Muscle of leg (tissue), 16 donors: Measurements from ENCODE around the gene HIPK3. TPM values are rescaled to one million over a fixed set of nuclear protein-coding genes. Genes with fewer than 3 reads are reported as not detected.
"Not testable (repeated sequence)": the region's sequence is repeated elsewhere in the genome, so short reads cannot be mapped to it uniquely, and the experiment has no call there.

Source experiments
- DNase-seq: peaks from one replicate; pipeline ENCODE4 v3.0.0; 2013
- H3K27ac ChIP-seq: one replicate; pipeline ENCODE4 v1.5.1; 2013; ENCODE audit warnings: mild to moderate bottlenecking, low read length, control low read depth
- H3K27me3 ChIP-seq: one replicate; pipeline ENCODE4 v1.6.1; 2013; ENCODE audit warnings: low read length; ENCODE audit not compliant: control insufficient read depth, insufficient read depth
- H3K36me3 ChIP-seq: one replicate; pipeline ENCODE4 v1.6.1; 2013; ENCODE audit warnings: low read length; ENCODE audit not compliant: control insufficient read depth, insufficient read depth
- H3K4me1 ChIP-seq: one replicate; pipeline ENCODE4 v1.6.1; 2013; ENCODE audit warnings: low read length; ENCODE audit not compliant: control insufficient read depth, insufficient read depth
- H3K4me3 ChIP-seq: one replicate; pipeline ENCODE4 v1.5.1; 2013; ENCODE audit warnings: low read length, control low read depth
- H3K9me3 ChIP-seq: replicated peaks from 2 replicates; pipeline ENCODE4 v1.6.1; 2013; ENCODE audit warnings: low read depth, low read length; ENCODE audit not compliant: control insufficient read depth
- WGBS: methylation state at CpG from one replicate; pipeline ENCODE4 v1.1.5; 2013; ENCODE audit warnings: missing lambda C conversion rate; ENCODE audit not compliant: insufficient coverage; 5-methylcytosine and 5-hydroxymethylcytosine counted together
- long read RNA-seq, 11 donors: transcript quantifications; one replicate each; lab custom pipeline, GENCODE V29; 2026
- polyA plus RNA-seq, 8 donors: library from polyadenylated mRNA; unstranded; fragments of 120-200 nt; gene quantifications; one replicate each; pipeline versions ENCODE4 v1.2.1 to v1.2.3, GENCODE V29; 2013; ENCODE audit warnings: inconsistent platforms in 1 of 8, low replicate concordance in 1 of 8; ENCODE audit not compliant: insufficient read length in 8 of 8, insufficient read depth in 1 of 8
- total RNA-seq: library from RNA; stranded (reverse); fragments of 120-200 nt; gene quantifications from one replicate; pipeline ENCODE4 v1.2.4, GENCODE V29; 2013

HIPK3 gene
- total RNA-seq (189 TPM), polyA plus RNA-seq (10 to 100 TPM; 47.4 to 83.4 (median 73.8) TPM)
- long read RNA-seq, donor 1, partial matches to known transcripts = 0 of 1 reads
- long read RNA-seq, donor 1, other reads (novel, unspliced or antisense) = 0 of 1 reads
- long read RNA-seq, donor 2 = 0 reads
- long read RNA-seq, donor 3, full-length matches to known transcripts = 3 of 21 reads
- long read RNA-seq, donor 3, partial matches to known transcripts = 18 of 21 reads
- long read RNA-seq, donor 3, other reads (novel, unspliced or antisense) = 0 of 21 reads
- long read RNA-seq, donor 4, full-length matches to known transcripts = 5 of 24 reads
- long read RNA-seq, donor 4, partial matches to known transcripts = 19 of 24 reads
- long read RNA-seq, donor 4, other reads (novel, unspliced or antisense) = 0 of 24 reads
- long read RNA-seq, donor 5, full-length matches to known transcripts = 8 of 48 reads
- long read RNA-seq, donor 5, partial matches to known transcripts = 40 of 48 reads
- long read RNA-seq, donor 5, other reads (novel, unspliced or antisense) = 0 of 48 reads
- long read RNA-seq, donor 6, full-length matches to known transcripts = 5 of 130 reads
- long read RNA-seq, donor 6, partial matches to known transcripts = 125 of 130 reads
- long read RNA-seq, donor 6, other reads (novel, unspliced or antisense) = 0 of 130 reads
- long read RNA-seq, donor 7, full-length matches to known transcripts = 4 of 32 reads
- long read RNA-seq, donor 7, partial matches to known transcripts = 28 of 32 reads
- long read RNA-seq, donor 7, other reads (novel, unspliced or antisense) = 0 of 32 reads
- long read RNA-seq, donor 8, full-length matches to known transcripts = 1 of 34 reads
- long read RNA-seq, donor 8, partial matches to known transcripts = 33 of 34 reads
- long read RNA-seq, donor 8, other reads (novel, unspliced or antisense) = 0 of 34 reads
- long read RNA-seq, donor 9, partial matches to known transcripts = 5 of 6 reads
- long read RNA-seq, donor 9, other reads (novel, unspliced or antisense) = 0 of 6 reads
- long read RNA-seq, donor 10, full-length matches to known transcripts = 7 of 59 reads
- long read RNA-seq, donor 10, partial matches to known transcripts = 52 of 59 reads
- long read RNA-seq, donor 10, other reads (novel, unspliced or antisense) = 0 of 59 reads
- long read RNA-seq, donor 11, full-length matches to known transcripts = 4 of 9 reads
- long read RNA-seq, donor 11, partial matches to known transcripts = 5 of 9 reads
- long read RNA-seq, donor 11, other reads (novel, unspliced or antisense) = 0 of 9 reads

- DNase-seq = peak; percentile 94
- H3K36me3 ChIP-seq = no peaks in the 10 kb centered on the region
- WGBS = under 1% methylated on average over 74 of the region's 85 CpGs
- H3K4me1 ChIP-seq = peaks cover 7% of the 10 kb centered on the region
- H3K27ac ChIP-seq = peak within 1 kb of the TSS; percentile 100
- H3K4me3 ChIP-seq = peak within 1 kb of the TSS; percentile 95
- no peaks in the 10 kb centered on the region for H3K9me3 ChIP-seq
- no peaks in the 10 kb centered on the region for H3K27me3 ChIP-seq
Measured at GRCh38 chr11:33257160-33257896, at the start of gene HIPK3. Gene HIPK3 (plus strand): TSS chr11:33257381.

DNA sequence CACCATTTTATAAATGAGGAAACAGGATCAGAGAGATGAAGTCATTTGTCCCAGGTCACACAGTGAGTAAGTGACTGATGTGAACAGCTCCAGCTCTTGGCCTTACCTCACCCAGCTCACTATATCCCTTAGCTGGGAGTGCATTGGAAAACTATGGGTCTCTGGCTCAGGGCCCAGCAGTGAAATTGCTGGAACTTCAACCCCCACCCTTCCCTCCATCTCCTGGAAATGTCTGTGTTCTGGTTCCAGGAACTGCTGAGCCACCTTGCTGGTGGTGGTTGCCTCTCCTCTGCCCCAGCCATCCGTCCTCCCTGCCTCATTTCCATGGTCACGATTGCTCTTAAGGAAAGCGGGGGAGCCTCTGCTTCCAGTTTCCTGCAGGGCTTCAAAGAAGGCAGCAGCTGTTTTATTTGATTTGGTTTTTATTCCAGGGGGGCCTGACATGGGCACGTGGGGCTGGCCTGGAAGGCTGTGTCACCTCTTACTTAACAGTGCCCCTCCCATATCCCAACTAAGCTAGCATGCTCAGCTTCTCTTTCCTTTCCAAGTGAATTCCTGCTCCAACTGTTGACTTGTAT is 49.7 kb upstream of the HIPK3 start:
- peak; percentile 63 for DNase-seq
- WGBS = no CpG with 5 or more reads among the region's 4 CpGs

GRCh38 chr11:33208150-33208549 is 49.0 kb upstream of the HIPK3 start:
- Histone ChIP-seq H3K36me3 (no peaks in the 10 kb centered on the region), H3K27ac (peak overlapping the region; percentile 71), H3K27me3 (no peaks in the 10 kb centered on the region), H3K9me3 (no peaks in the 10 kb centered on the region), H3K4me1 (peaks cover 9% of the 10 kb centered on the region), H3K4me3 (no peak overlapping the region)
- no CpG with 5 or more reads among the region's 1 CpG for WGBS
- DNase-seq = no peak

More for the DNA sequence above, 49.7 kb upstream of the HIPK3 start:
- Histone ChIP-seq H3K36me3 (no peaks in the 10 kb centered on the region), H3K27me3 (no peaks in the 10 kb centered on the region), H3K9me3 (no peaks in the 10 kb centered on the region), H3K4me3 (no peak overlapping the region), H3K4me1 (peaks cover 9% of the 10 kb centered on the region), H3K27ac (peak overlapping the region; percentile 71)

DNA sequence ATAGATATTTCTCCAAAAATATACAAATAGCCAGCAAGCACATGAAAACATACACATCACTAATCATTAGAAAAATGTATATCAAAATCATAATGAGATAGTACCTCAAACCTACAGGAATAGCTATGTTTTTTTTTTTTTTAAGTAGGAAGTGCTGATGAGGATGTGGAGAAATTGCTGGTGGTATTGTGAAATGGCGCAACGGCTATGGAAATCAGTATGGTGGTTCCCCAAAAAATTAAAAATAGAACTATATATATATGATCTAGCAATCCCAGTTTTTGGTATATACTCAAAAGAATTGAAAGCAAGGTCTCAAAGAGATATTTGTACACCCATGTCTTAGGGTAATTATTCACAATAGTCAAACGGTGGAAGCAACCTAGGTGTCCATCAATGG is 46.0 kb upstream of the HIPK3 start:
- H3K4me3 ChIP-seq = no peak overlapping the region
- peaks cover 9% of the 10 kb centered on the region for H3K4me1 ChIP-seq
- no peaks in the 10 kb centered on the region for H3K36me3 ChIP-seq
- no peaks in the 10 kb centered on the region for H3K27me3 ChIP-seq
- peak; percentile 45 for DNase-seq
- H3K9me3 ChIP-seq = no peaks in the 10 kb centered on the region
- no peak overlapping the region for H3K27ac ChIP-seq
- no CpG with 5 or more reads among the region's 3 CpGs for WGBS

DNA sequence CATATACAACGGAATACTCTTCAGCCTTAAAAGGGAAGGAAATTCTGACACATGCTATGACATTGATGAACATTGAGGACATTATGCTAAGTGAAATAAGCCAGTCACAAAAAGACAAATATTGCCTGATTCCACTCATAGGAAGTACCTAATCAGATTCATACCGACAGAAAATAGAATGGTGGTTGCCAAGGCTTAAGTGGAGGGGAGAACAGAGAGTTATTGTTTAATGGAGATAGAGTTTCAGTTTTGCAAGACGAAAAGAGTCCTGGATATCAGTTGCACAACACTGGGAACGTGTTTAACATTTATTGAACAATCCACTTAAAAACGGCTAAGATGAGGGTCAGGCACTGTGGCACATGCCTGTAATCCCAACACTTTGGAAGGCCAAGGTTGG is 45.6 kb upstream of the HIPK3 start:
- DNase-seq = no peak
- Histone ChIP-seq H3K27me3 (no peaks in the 10 kb centered on the region), H3K36me3 (no peaks in the 10 kb centered on the region), H3K27ac (peak overlapping the region; percentile 47), H3K4me3 (no peak overlapping the region), H3K4me1 (peaks cover 9% of the 10 kb centered on the region), H3K9me3 (no peaks in the 10 kb centered on the region)
- 78% methylated on average over 3 of the region's 5 CpGs for WGBS

DNA sequence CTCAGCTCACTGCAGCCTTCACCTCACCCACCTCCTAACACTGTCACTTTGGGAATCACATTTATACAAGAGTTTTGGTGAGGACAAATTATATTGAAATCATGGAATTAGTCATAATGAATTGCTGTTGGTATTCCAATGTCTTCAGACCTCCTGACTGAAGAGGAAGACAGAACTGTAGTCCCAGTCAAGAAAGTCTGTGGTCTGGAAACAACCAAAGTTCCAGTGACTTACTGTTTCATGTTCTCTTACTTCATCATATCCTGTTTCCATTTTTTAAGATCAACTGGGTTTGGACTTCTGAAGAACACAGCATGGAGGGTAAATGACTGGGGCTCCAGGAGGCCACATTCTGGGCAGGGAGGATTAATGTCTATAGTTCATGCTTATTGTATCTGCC is 43.0 kb upstream of the HIPK3 start:
- no peaks in the 10 kb centered on the region for H3K4me1 ChIP-seq
- no peaks in the 10 kb centered on the region for H3K9me3 ChIP-seq
- H3K27ac ChIP-seq = no peak overlapping the region
- DNase-seq = peak; percentile 32
- no peaks in the 10 kb centered on the region for H3K36me3 ChIP-seq
- no peaks in the 10 kb centered on the region for H3K27me3 ChIP-seq
- H3K4me3 ChIP-seq = no peak overlapping the region

DNA sequence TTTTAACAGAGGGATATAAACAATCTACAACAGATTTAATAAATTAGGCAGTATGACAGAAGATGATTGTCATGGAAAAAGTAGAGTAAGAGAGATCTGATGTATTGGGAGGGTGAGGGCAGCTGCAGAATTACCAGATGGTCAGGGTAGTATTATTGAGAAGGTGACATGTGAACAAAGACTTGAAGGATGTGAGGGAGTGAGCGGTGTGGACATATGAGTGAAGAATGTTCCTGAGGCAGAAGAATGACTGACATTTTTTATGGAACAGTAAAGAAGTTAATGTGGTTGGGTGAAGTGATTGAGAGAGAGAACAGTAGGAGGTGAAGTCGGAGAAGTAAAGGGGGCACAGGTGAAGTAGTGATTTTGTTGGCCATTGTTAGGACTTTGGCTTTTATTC is 42.4 kb upstream of the HIPK3 start:
- WGBS = 64% methylated on average over 2 of the region's 2 CpGs
- DNase-seq = no peak
- Histone ChIP-seq H3K27ac (no peak overlapping the region), H3K4me1 (no peaks in the 10 kb centered on the region), H3K36me3 (no peaks in the 10 kb centered on the region), H3K4me3 (no peak overlapping the region), H3K9me3 (no peaks in the 10 kb centered on the region), H3K27me3 (no peaks in the 10 kb centered on the region)

DNA sequence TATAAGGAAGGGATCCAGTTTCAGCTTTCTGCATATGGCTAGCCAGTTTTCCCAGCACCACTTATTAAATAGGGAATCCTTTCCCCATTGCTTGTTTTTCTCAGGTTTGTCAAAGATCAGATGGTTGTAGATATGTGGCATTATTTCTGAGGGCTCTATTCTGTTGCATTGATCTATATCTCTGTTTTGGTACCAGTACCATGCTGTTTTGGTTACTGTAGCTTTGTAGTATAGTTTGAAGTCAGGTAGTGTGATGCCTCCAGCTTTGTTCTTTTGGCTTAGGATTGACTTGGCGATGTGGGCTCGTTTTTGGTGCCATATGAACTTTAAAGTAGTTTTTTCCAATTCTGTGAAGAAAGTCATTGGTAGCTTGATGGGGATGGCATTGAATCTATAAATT is 40.5 kb upstream of the HIPK3 start:
- no CpG with 5 or more reads among the region's 2 CpGs for WGBS

DNA sequence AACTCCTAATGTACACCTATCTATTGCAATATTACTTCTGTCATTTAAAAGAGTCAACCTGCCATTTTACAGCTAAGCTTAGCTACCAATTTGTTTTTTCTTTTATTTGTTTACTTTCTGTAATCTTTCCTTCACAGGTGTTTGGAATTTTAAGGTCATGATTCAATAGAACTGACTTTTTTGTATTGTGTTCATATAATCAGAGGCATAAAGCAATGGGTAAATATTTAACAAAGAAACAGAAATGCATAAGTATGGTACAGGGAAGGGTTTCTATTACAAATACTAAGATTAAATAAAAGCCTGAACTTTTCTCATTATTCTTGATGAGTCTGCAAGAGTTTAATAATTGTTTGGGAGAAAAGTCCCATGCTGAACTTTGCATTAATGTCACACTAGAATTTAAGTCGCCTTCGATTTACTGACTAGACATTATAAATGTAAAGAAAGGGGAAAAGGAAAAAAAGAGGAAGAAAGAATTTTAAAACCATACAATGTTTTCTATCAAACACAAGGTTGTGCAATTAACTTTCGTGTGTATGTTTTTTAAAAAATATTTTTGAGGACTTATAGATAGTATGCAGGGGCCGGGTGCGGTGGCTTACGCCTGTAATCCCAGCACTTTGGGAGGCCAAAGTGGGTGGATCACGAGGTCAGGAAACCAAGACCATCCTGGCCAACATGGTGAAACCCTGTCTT is 35.0 kb upstream of the HIPK3 start:
- H3K27me3 ChIP-seq = no peaks in the 10 kb centered on the region
- WGBS = no CpG with 5 or more reads among the region's 7 CpGs
- no peaks in the 10 kb centered on the region for H3K36me3 ChIP-seq
- no peak for DNase-seq
- no peaks in the 10 kb centered on the region for H3K9me3 ChIP-seq
- H3K4me1 ChIP-seq = no peaks in the 10 kb centered on the region
- no peak overlapping the region for H3K4me3 ChIP-seq
- H3K27ac ChIP-seq = no peak overlapping the region

More for the DNA sequence above, 40.5 kb upstream of the HIPK3 start:
- H3K27me3 ChIP-seq, H3K4me3 ChIP-seq, H3K27ac ChIP-seq, H3K36me3 ChIP-seq, H3K4me1 ChIP-seq, DNase-seq, H3K9me3 ChIP-seq: not testable (repeated sequence)
